Measurements from ENCODE around the gene C3orf85. TPM values are rescaled to one million over a fixed set of nuclear protein-coding genes. Genes with fewer than 3 reads are reported as not detected.

Gene C3orf85
- total and polyA plus RNA-seq, 2 experiments from 2014 or later = not detected

DNA sequence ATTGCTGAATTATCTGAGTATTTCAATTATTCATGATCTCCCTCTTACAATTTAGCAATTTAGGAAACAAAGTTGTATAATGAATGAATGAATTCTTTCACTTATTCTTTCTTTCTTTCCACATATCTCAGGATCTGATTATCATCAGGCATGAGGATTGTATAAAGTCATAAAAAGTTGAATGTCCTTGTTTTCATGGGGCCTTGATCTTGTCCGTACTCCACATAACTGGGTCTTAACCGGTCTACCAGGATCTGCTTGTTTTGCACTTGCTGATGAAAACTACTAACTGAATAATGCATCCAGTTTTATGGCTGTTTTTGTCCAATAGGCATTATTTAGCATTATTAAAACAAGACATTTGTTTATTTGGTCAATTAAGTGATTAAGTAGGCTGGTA is 12.6 kb downstream of the C3orf85 start:
- no peak overlapping the region for H3K27ac ChIP-seq
- H3K27me3 ChIP-seq = no peaks in the 10 kb centered on the region
- H3K4me3 ChIP-seq = no peak overlapping the region
- no peaks in the 10 kb centered on the region for H3K4me1 ChIP-seq (ENCODE audit: low read depth)
- no peaks in the 10 kb centered on the region for H3K9me3 ChIP-seq (ENCODE audit: low read depth)
- TF ChIP-seq CTCF (IDR thresholded peaks at IDR 0.05; ENCODE audit: low read depth, low read length) = no peak
- no peaks in the 10 kb centered on the region for H3K36me3 ChIP-seq
- DNase-seq (ENCODE audit: low read depth in 1 of 2, low spot score in 1 of 2) = no peak

DNA sequence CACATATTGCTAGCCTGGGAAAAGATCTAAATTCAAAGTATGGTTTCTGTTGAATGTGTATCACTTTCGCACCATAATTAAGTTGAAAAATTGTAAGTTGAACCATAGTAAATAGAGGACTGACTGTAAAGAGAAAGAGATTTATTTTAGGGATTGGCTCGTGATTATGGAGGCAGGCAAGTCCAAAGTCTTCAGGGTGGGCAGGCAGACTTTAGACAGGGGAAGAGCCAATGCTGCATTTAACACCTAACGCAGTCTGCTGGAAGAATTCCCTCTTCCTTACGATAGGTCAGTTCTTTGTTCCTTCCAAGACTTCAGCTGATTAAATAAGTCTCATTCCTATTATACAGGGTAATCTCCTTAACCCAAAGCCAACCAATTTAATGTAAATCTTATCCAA is 15.8 kb downstream of the C3orf85 start:
- H3K27ac ChIP-seq = no peak overlapping the region
- H3K4me1 ChIP-seq (ENCODE audit: low read depth) = no peaks in the 10 kb centered on the region
- no peak for TF ChIP-seq CTCF (IDR thresholded peaks at IDR 0.05; ENCODE audit: low read depth, low read length)
- H3K9me3 ChIP-seq (ENCODE audit: low read depth) = no peaks in the 10 kb centered on the region
- H3K27me3 ChIP-seq = no peaks in the 10 kb centered on the region
- no peak for DNase-seq (ENCODE audit: low read depth in 1 of 2, low spot score in 1 of 2)
- no peak overlapping the region for H3K4me3 ChIP-seq
- no peaks in the 10 kb centered on the region for H3K36me3 ChIP-seq

DNA sequence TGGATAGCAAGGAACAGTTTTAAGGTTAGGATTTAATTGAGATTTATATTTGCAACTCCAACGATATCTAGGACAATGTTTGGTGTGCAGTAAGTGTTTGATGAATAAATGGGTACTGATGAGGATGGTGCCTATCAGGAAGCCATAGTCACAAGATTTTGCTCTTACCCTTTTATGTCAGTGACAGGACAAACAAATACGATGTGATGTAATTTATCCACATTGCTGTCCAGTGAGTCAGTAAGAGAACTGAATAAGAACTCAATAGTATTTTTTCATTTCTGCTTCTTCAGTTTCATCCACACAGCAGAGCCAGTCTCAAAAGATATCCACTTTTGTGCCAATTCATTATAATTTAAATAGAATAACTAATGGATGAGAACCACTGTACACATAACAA is 18.5 kb downstream of the C3orf85 start:
- no peaks in the 10 kb centered on the region for H3K36me3 ChIP-seq

DNA sequence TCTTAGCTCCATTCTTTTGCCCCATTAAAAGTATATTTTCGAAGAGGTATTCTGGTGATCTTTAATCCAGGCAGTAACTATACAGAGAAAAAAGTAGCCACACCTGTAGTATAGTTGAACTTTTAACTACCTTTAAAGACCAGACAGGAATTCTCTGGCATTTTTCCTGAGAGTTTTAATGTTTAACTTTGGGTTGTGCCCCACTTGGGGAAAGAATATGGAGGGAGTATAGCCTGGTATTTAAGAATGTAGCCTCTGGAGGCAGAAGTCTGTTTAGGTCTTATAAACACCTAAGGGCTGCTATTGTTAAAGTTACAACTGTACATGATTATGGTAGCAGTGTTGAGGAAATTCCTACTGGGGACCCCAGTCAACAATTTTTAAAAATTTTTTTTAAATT is 19.3 kb downstream of the C3orf85 start:
- Histone ChIP-seq H3K4me1 (ENCODE audit: low read depth) (no peaks in the 10 kb centered on the region), H3K27ac (no peak overlapping the region), H3K4me3 (no peak overlapping the region), H3K9me3 (ENCODE audit: low read depth) (no peaks in the 10 kb centered on the region), H3K36me3 (no peaks in the 10 kb centered on the region), H3K27me3 (no peaks in the 10 kb centered on the region)
- no peak for DNase-seq (ENCODE audit: low read depth in 1 of 2, low spot score in 1 of 2)
- TF ChIP-seq CTCF (IDR thresholded peaks at IDR 0.05; ENCODE audit: low read depth, low read length) = no peak

More for the DNA sequence above, 18.5 kb downstream of the C3orf85 start:
- Histone ChIP-seq H3K9me3 (ENCODE audit: low read depth) (no peaks in the 10 kb centered on the region), H3K4me3 (no peak overlapping the region), H3K4me1 (ENCODE audit: low read depth) (no peaks in the 10 kb centered on the region), H3K27me3 (no peaks in the 10 kb centered on the region), H3K27ac (no peak overlapping the region)
- TF ChIP-seq CTCF (IDR thresholded peaks at IDR 0.05; ENCODE audit: low read depth, low read length) = no peak
- DNase-seq (ENCODE audit: low read depth in 1 of 2, low spot score in 1 of 2) = peak in 1 of 2 donors; percentile 6

DNA sequence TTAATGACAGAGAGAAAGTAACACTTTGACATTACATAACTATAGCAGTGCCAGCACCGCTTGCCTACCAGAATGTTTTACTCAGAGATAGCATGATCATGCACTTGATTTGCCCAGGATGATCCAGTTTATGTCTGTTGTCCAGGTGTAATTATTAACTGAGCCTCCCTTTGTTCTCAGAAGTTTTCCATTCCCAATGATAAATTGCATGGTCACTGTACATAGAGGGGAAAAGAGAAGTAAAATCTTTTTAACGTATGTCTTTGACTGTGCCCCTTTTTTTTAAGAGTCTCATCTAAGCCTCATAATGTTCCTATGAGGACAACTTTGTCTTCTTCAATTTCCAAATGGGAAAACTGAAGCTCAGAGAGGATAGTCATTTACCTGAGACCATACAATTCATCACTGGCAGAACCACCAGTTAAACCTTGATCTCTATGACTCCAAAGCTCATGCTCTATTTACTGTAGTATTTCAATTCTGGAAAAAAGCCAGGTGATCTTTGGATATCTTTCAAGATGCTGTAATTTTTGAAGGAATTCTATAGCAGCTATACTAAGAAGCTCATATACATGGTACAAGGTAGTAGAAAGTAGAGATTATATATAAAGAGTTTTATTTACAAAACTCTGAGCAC is 25.1 kb downstream of the C3orf85 start:
- no peaks in the 10 kb centered on the region for H3K4me1 ChIP-seq (ENCODE audit: low read depth)
- no peak for DNase-seq (ENCODE audit: low read depth in 1 of 2, low spot score in 1 of 2)
- H3K27ac ChIP-seq = no peak overlapping the region
- H3K36me3 ChIP-seq = no peaks in the 10 kb centered on the region
- H3K9me3 ChIP-seq (ENCODE audit: low read depth) = no peaks in the 10 kb centered on the region
- no peak overlapping the region for H3K4me3 ChIP-seq
- TF ChIP-seq CTCF (IDR thresholded peaks at IDR 0.05; ENCODE audit: low read depth, low read length) = no peak
- H3K27me3 ChIP-seq = no peaks in the 10 kb centered on the region
